ENCODE results near the gene ZNF496. TPM values are rescaled to one million over a fixed set of nuclear protein-coding genes. Genes with fewer than 3 reads are reported as not detected.

Gene ZNF496
- total RNA-seq, 2 donors from 2014 or later: 5.4 to 8.1 TPM

DNA sequence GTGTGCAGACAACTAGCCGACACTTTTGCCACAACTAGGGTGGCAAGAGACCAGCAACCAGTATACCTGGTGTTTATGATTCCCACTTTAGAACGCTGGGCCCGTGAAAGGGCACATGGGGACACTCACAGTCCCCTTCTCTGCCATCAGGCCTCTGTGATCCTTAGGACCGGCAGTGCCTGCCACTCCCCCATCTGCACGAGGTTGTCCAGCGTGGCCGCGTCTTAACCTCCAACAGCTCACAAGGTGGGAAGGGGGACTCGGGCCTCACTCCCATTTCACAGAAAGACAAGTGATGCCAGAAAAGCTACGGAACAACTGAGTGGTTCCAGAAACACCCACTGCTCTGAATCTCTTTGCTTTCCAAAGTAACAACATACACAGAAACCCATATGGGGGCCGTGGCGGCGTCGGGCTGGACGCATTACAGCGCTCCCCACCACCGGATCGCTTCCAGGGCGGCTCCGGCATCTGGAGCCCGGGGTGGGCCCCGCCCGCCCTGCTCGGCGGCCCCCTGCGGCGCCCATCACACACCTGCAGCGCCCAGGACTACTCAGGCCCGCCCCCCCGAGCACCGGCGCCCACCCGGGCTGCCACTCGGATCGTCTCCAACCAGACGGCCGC is 1.0 kb downstream of the ZNF496 start:
- H3K4me1 Mint-ChIP-seq: peaks cover 18% of the 10 kb centered on the region
- H3K27me3 Mint-ChIP-seq: no peaks in the 10 kb centered on the region
- no peak for ATAC-seq

DNA sequence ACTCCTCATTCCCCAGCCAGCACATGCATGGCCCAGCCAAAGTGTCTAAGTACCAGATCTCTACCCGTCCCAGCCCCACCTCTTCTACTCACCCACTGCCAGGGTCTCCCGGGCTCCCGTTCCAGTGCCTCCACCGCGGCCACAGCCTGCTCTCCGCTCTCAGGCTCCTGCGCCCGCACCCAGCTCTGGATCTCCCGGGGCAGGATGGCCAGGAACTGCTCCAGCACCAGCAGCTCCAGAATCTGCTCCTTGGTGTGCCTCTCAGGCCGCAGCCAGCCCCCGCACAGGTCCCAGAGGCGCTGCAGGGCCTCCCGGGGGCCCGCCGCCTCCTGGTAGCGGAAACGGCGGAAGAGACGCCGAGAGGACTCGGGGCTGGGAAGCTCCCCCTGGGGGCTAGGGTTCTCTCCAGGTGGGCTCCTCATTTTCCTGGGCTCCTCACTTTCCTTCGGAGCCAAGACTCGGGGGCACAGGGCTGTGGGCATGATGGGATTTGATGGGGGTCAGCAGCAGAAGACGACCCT is 2.5 kb downstream of the ZNF496 start:
- Mint-ChIP-seq H3K36me3 (ENCODE audit: low read depth) (peaks cover 2% of the 10 kb centered on the region), H3K27me3 (no peaks in the 10 kb centered on the region), H3K4me1 (peaks cover 14% of the 10 kb centered on the region), H3K4me3 (no peak overlapping the region), H3K27ac (no peak overlapping the region)
- no peaks in the 10 kb centered on the region for H3K9me3 ChIP-seq (ENCODE audit: control insufficient read depth, low read length, poor library complexity, severe bottlenecking)
- ATAC-seq (no peak), DNase-seq (no peak)

More for the DNA sequence above, 1.0 kb downstream of the ZNF496 start:
- H3K9me3 ChIP-seq (ENCODE audit: control insufficient read depth, low read length, poor library complexity, severe bottlenecking): no peaks in the 10 kb centered on the region
- Mint-ChIP-seq H3K4me3 (peak overlapping the region; percentile 96), H3K36me3 (ENCODE audit: low read depth) (peaks cover 2% of the 10 kb centered on the region), H3K27ac (no peak overlapping the region)
- DNase-seq: no peak

DNA sequence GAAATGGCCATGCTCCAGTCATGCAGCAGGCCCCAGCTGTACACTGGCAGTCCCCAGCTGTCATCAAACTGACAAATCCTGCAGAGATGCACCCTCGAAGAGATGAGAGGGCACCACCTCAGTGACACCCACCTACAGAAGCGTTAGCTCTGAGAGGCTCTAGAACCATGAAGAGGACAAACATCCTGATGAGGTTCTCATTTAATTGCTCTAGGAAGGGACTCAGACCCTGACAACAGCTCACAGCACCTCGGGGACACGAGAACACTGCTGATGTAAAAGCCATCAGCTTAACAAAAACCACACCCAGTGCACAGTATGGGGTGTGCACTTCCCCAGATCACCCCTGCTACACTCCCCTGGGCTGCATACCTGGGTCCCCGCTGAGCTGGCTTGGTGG is 3.4 kb downstream of the ZNF496 start:
- H3K9me3 ChIP-seq (ENCODE audit: control insufficient read depth, low read length, poor library complexity, severe bottlenecking): no peaks in the 10 kb centered on the region
- no peak overlapping the region for H3K27ac Mint-ChIP-seq
- H3K4me1 Mint-ChIP-seq: peaks cover 12% of the 10 kb centered on the region
- no peak for ATAC-seq
- H3K36me3 Mint-ChIP-seq (ENCODE audit: low read depth): peaks cover 2% of the 10 kb centered on the region
- H3K4me3 Mint-ChIP-seq: no peak overlapping the region
- H3K27me3 Mint-ChIP-seq: no peaks in the 10 kb centered on the region
- no peak for DNase-seq

DNA sequence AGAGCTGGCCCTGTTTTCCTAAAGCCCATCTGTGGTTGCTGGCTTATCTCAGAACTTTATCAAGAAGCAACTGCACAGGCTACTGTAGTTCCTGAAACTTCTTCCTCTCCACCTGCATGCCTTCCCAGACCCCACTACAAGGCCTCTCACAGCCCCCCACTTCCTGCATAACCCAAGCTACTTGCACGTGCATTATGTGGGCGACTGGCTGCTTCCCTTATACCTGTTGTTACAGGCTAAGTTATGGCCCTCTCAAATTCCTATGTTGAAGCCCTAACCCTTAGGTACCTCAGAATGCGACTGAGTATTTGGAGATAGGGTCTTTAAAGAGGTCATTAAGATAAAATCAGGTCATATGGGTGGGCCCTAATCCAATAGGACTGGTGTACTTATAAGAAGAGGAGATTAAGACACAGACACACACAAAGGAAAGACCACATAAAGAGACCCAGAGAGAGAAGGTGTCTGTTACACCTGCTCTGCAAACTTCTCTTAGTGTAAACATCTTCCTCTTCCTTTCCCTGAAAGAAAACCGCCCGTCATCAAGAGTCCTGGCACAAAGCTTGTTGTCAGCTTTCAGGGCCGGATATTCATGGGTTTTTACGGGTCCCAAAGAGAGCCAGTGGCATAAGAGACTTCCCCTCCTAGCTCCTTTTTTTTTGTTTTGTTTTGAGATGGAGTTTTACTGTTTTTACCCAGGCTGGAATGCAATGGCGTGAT is 5.1 kb downstream of the ZNF496 start:
- DNase-seq (no peak), ATAC-seq (no peak)
- H3K27ac Mint-ChIP-seq: no peak overlapping the region
- peaks cover 12% of the 10 kb centered on the region for H3K4me1 Mint-ChIP-seq
- no peak overlapping the region for H3K4me3 Mint-ChIP-seq
- no peaks in the 10 kb centered on the region for H3K9me3 ChIP-seq (ENCODE audit: control insufficient read depth, low read length, poor library complexity, severe bottlenecking)
- no peaks in the 10 kb centered on the region for H3K27me3 Mint-ChIP-seq
- peaks cover 2% of the 10 kb centered on the region for H3K36me3 Mint-ChIP-seq (ENCODE audit: low read depth)

DNA sequence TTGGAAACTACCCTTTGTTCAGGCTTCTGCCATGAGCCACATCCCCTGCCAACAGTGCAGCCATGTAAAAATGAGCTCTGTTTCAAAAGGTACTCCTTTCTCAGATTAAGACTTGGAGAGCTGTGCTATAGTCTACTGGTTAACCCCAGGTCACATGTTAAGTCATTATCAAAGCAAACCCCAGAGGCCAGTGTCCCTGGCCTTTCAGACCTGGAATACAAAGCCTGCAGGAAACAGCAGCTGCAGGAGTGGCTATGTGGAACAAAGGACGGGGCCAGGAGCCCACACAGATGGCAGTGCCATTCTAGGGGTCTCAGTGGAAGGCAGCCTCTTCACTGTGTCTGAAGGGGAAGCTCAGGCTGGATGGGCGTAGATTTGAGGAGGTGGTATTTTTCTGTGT is 6.7 kb downstream of the ZNF496 start:
- H3K27me3 Mint-ChIP-seq: no peaks in the 10 kb centered on the region

DNA sequence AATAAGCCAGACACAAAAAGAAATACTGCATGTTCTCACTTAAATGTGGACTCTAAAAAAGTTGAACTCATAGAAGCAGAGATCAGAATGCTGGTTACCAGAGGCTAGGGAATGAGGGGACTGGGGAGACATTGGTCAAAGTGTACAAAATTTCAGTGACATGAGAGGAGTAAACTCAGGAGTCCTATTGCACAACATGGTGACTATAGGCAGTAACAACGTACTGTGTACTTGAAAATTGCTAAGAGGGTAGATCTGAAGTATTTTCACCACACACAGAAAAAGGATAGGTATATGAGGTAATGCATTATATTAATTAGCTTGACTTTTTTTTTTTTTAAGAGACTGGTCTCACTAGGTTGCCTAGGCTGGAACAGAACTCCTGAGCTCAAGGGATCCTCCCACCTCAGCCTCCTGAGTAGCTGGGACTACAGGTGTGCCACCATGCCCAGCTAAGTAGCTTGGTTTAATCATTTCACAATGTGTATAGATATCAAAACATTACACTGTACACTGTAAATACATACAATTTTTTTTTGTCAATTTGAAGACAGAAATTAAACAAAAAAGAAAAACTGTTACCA is 7.4 kb downstream of the ZNF496 start:
- DNase-seq (no peak), ATAC-seq (no peak)
- Mint-ChIP-seq H3K27me3 (no peaks in the 10 kb centered on the region), H3K36me3 (ENCODE audit: low read depth) (no peaks in the 10 kb centered on the region), H3K4me3 (no peak overlapping the region), H3K27ac (no peak overlapping the region), H3K4me1 (peaks cover 4% of the 10 kb centered on the region)
- H3K9me3 ChIP-seq (ENCODE audit: control insufficient read depth, low read length, poor library complexity, severe bottlenecking): no peaks in the 10 kb centered on the region

More for the DNA sequence above, 6.7 kb downstream of the ZNF496 start:
- Mint-ChIP-seq H3K4me1 (peaks cover 4% of the 10 kb centered on the region), H3K4me3 (no peak overlapping the region), H3K27ac (no peak overlapping the region), H3K36me3 (ENCODE audit: low read depth) (no peaks in the 10 kb centered on the region)
- DNase-seq: no peak
- H3K9me3 ChIP-seq (ENCODE audit: control insufficient read depth, low read length, poor library complexity, severe bottlenecking): no peaks in the 10 kb centered on the region
- ATAC-seq: no peak

DNA sequence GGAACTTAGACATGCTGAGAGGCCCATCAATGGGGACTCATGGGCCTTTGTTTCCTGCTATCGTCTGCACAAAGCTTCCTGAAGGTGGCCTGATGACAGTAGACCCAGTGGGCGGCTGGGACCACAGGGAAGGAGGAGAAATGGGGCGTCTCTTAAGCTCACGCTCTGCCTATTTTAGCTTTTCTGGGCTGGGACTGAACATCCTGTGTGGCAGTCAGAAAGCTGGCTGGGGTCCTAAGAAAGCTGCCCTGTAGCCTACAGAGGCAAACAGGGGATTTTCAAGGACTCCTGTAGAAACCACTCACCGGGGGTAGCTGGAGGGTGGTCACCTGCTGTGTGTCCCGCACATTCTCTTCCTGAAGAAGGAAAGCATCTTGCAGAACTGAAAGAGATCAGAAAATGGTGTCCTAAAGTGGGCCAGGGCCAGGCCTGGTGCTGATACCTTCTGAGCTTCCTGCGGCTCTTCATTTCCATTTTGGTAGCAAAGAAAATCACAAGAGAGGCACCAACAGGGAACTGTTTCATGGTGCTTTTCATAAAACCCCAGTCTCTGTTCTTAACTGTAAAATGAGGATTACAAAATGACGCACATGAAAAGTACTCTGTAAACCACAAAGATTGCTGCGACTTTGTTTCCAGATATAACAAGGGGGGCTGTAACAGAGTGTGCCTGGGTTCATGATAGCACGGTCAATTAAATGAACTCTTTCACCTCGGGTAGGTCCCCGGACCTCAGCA is 8.6 kb downstream of the ZNF496 start:
- no peaks in the 10 kb centered on the region for H3K36me3 Mint-ChIP-seq (ENCODE audit: low read depth)
- H3K9me3 ChIP-seq (ENCODE audit: control insufficient read depth, low read length, poor library complexity, severe bottlenecking): no peaks in the 10 kb centered on the region
- DNase-seq (no peak), ATAC-seq (no peak)
- no peaks in the 10 kb centered on the region for H3K27me3 Mint-ChIP-seq
- H3K4me1 Mint-ChIP-seq: peaks cover 6% of the 10 kb centered on the region
- H3K27ac Mint-ChIP-seq: no peak overlapping the region
- H3K4me3 Mint-ChIP-seq: no peak overlapping the region

DNA sequence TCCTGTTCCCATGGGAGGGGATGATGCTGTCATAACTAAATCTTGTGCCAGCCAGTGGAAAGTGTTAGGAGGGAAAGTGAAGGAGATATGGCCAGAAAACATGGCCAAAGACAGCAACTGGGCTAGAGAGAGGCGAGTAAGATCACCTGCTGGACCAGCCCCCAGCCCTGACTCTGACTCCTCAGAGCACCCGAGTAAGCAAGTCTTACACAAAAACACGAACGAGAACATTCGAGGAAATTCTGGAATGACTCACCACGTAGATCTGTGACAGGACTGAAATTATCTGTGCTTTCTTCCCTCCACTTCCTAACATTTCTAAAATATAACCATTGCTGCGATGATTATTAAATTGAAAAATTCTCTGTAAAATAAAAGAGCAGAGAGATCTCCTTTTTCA is 9.2 kb downstream of the ZNF496 start:
- no peaks in the 10 kb centered on the region for H3K9me3 ChIP-seq (ENCODE audit: control insufficient read depth, low read length, poor library complexity, severe bottlenecking)
- no peak for DNase-seq
- H3K27me3 Mint-ChIP-seq: no peaks in the 10 kb centered on the region
- H3K4me3 Mint-ChIP-seq: no peak overlapping the region
- H3K27ac Mint-ChIP-seq: peak overlapping the region; percentile 56
- ATAC-seq: no peak
- H3K4me1 Mint-ChIP-seq: peaks cover 8% of the 10 kb centered on the region
- no peaks in the 10 kb centered on the region for H3K36me3 Mint-ChIP-seq (ENCODE audit: low read depth)

DNA sequence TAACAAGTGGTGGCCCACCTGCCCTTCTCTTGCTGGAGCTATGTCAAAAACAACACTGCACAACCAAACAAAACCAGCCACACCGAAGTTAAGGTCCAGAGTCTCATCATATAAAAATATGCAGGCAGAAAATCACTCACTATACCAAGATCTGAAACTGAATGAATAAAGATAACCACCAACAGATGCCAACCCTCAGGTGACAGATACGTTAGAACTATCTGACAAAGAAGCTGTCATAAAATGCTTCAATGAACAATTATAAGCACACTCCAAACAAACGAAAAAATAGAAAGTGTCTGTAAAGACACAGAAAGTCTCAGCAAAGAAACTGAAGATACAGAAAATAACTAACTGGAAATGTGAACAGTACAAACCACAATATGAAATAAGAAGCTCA is 14.0 kb downstream of the ZNF496 start:
- no peak for ATAC-seq

DNA sequence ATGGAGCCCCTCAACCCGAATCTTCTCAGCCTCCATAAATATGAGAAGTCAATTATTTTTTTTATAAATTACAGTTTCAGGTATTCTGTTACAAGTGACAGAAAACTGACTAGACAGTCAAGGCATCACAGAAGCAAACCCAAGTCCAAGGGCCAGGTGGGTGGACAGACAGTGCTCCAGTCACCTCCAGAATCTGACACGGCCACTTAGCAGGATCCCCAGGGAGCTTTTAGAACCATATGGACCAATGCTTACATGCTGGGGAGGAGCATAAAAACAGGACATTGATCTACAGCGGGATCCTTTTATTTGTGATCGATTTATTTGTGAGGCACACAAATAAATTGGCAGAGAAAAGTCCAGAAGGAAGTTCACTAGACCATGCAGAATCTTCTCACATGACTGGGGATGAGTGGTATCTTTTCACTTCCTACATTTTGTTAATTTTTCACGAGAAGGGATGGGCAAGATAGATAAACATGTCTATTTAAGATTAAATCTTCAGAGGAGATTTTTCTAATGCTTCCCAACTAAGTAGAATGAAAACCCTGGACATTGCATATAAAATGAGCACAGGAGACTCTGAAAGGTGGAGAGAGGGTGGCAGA is 15.0 kb downstream of the ZNF496 start:
- H3K9me3 ChIP-seq (ENCODE audit: control insufficient read depth, low read length, poor library complexity, severe bottlenecking): no peaks in the 10 kb centered on the region
- peaks cover 6% of the 10 kb centered on the region for H3K4me1 Mint-ChIP-seq
- H3K27me3 Mint-ChIP-seq: no peaks in the 10 kb centered on the region
- DNase-seq (no peak), ATAC-seq (no peak)
- peaks cover 2% of the 10 kb centered on the region for H3K36me3 Mint-ChIP-seq (ENCODE audit: low read depth)
- H3K4me3 Mint-ChIP-seq: no peak overlapping the region
- no peak overlapping the region for H3K27ac Mint-ChIP-seq

More for the DNA sequence above, 14.0 kb downstream of the ZNF496 start:
- DNase-seq: no peak
- H3K4me1 Mint-ChIP-seq: peaks cover 7% of the 10 kb centered on the region
- H3K4me3 Mint-ChIP-seq: no peak overlapping the region
- no peaks in the 10 kb centered on the region for H3K27me3 Mint-ChIP-seq
- H3K9me3 ChIP-seq (ENCODE audit: control insufficient read depth, low read length, poor library complexity, severe bottlenecking): no peaks in the 10 kb centered on the region
- H3K27ac Mint-ChIP-seq: no peak overlapping the region
- H3K36me3 Mint-ChIP-seq (ENCODE audit: low read depth): peaks cover 2% of the 10 kb centered on the region

DNA sequence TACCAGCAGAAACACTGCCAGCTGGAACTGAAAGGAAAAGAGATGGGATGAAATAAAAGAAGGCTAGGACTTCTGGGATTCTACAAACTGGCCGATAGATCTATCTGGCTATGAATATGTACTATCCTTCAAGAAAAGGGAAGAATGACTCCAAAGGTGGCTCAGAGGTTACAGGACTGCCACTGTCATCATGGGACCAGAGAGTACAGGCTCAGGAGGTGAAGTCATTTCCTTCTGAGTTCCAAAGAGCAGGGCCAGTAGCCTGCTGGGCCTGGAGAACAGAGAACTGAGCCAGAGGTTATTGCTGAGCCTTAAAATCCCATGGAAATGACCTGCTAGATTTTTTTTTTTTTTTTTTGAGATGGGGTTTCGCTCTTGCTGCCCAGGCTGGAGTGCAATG is 27.6 kb downstream of the ZNF496 start:
- Mint-ChIP-seq H3K4me1 (peaks cover 2% of the 10 kb centered on the region), H3K27ac (no peak overlapping the region), H3K27me3 (no peaks in the 10 kb centered on the region), H3K36me3 (ENCODE audit: low read depth) (peaks cover 10% of the 10 kb centered on the region), H3K4me3 (no peak overlapping the region)
- no peaks in the 10 kb centered on the region for H3K9me3 ChIP-seq (ENCODE audit: control insufficient read depth, low read length, poor library complexity, severe bottlenecking)
- no peak for DNase-seq
- no peak for ATAC-seq

DNA sequence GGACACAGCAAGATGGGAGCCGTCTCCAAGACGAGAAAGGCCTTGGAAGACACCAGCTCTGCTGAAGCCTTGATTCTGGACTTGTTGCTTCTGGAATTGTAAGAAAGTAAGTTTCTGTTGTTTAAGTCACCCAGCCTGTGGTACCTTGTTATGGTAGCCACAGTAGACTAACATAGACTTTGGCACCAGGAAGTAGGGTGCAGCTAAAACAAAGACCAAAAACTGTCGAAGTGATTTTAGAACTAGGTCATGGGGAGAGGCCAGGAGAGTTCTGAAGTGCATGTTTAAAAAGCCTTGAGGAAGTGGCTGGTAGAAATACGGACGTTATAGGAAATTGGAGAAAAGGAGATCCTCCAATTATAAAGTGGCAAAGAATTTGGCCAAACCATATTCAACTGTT is 28.5 kb downstream of the ZNF496 start:
- Mint-ChIP-seq H3K27me3 (no peaks in the 10 kb centered on the region), H3K4me1 (peaks cover 2% of the 10 kb centered on the region), H3K27ac (no peak overlapping the region), H3K36me3 (ENCODE audit: low read depth) (peaks cover 10% of the 10 kb centered on the region), H3K4me3 (no peak overlapping the region)
- H3K9me3 ChIP-seq (ENCODE audit: control insufficient read depth, low read length, poor library complexity, severe bottlenecking): no peaks in the 10 kb centered on the region
- DNase-seq (no peak), ATAC-seq (no peak)

DNA sequence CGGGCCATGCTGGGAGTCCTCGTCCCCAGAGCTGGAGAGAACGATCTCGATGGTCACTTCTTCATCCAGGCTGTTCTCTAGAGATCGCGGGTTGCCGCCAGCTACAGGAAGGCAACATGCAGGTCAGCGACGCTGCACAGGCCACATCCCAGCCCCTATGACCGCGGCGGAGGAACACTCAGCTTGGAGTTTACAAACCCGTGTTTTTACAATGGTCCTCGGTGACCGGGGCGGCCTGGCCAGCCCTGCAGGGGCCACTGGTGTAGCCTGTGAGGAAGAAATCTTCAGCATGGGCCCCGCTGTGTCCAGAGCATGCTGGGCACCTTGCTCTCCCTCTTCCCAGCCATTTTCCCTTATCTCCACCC is 30.5 kb downstream of the ZNF496 start:
- Mint-ChIP-seq H3K27me3 (no peaks in the 10 kb centered on the region), H3K4me1 (peaks cover 2% of the 10 kb centered on the region), H3K36me3 (ENCODE audit: low read depth) (peaks cover 10% of the 10 kb centered on the region), H3K27ac (no peak overlapping the region), H3K4me3 (no peak overlapping the region)
- DNase-seq: no peak
- no peak for ATAC-seq
- H3K9me3 ChIP-seq (ENCODE audit: control insufficient read depth, low read length, poor library complexity, severe bottlenecking): no peaks in the 10 kb centered on the region

Measured in T-helper 17 cell (primary cell).